SK-N-SH (cell line): ENCODE results near the gene OSBPL6.

Source experiments
- CTCF ChIP-seq: fragments of 200-600 bp; sonication (generic); IDR thresholded peaks from 2 replicates; pipeline ENCODE4 v1.6.1; 2017; ENCODE audit warnings: antibody characterized with exemption, mild to moderate bottlenecking, moderate library complexity
- EZH2phosphoT487 ChIP-seq: fragments of 200-600 bp; sonication (generic); IDR thresholded peaks from 2 replicates; pipeline ENCODE4 v1.6.1; 2017; ENCODE audit warnings: low read depth, mixed run types, mild to moderate bottlenecking, antibody characterized with exemption, moderate library complexity, borderline replicate concordance
- FOXJ3 ChIP-seq: sonication (generic); formaldehyde crosslinking; IDR thresholded peaks from 2 replicates; pipeline ENCODE4 v1.5.1; 2020; ENCODE audit warnings: mild to moderate bottlenecking, missing genetic modification reagents
- RAD21 ChIP-seq: IDR thresholded peaks from 2 replicates; pipeline ENCODE4 v1.6.1; 2012; ENCODE audit warnings: mild to moderate bottlenecking, low read length
- SMC3 ChIP-seq: IDR thresholded peaks from 2 replicates; pipeline ENCODE4 v1.6.1; 2012; ENCODE audit warnings: low read depth, low read length, improper control_type of control experiment
- YY1 ChIP-seq: IDR thresholded peaks from 2 replicates; pipeline ENCODE4 v1.4.0; 2012; ENCODE audit warnings: low read depth, mild to moderate bottlenecking

- no peak for TF ChIP-seq CTCF
- no peak for TF ChIP-seq RAD21
- no peak for TF ChIP-seq YY1
- no peak for TF ChIP-seq FOXJ3 (CRISPR knock-in tag)
- no peak for TF ChIP-seq EZH2phosphoT487
- no peak for TF ChIP-seq SMC3
Measured at GRCh38 chr2:178388287-178388686, 194.0 kb downstream of the OSBPL6 start.
